B cell (primary cell): ENCODE results near the gene FBXO11. TPM values are rescaled to one million over a fixed set of nuclear protein-coding genes. Genes with fewer than 3 reads are reported as not detected.

Experiments
- ATAC-seq: fragments of 200-7000 bp; cut with Tn5 transposase; one replicate; pipeline ENCODE4 v1.10.0; 2021; ENCODE audit warnings: low read depth, mild to moderate bottlenecking, moderate number of reproducible peaks, moderate library complexity
- CTCF ChIA-PET: fragments of 350-600 bp; sonication (Branson Sonifier 250); formaldehyde crosslinking; loops from one replicate; lab custom pipeline; 2021; ENCODE audit warnings: antibody characterized with exemption, inconsistent platforms; lab: Charles Lee
- POLR2A ChIA-PET: fragments of 350-600 bp; sonication (Branson Sonifier 250); formaldehyde crosslinking; loops from one replicate; lab custom pipeline; 2021; ENCODE audit warnings: antibody characterized with exemption; lab: Charles Lee
- DNase-seq: peaks from one replicate; pipeline ENCODE4 v3.0.0; 2013
- H2AFZ ChIP-seq: 2 replicates; pipeline ENCODE4 v1.6.1; 2012; ENCODE audit warnings: mild to moderate bottlenecking, low read depth, low read length; ENCODE audit not compliant: insufficient read depth, poor library complexity, severe bottlenecking
- H3K27ac ChIP-seq, 2 donors: 1 replicate in 1 of 2; 2 replicates in 1 of 2; pipeline ENCODE4 v1.5.1; 2012 to 2013; ENCODE audit warnings: low read length in 2 of 2, mild to moderate bottlenecking in 2 of 2, moderate library complexity in 1 of 2
- H3K27me3 ChIP-seq, 4 experiments: fragments of 200-600 bp in 1 of 4; sonication (generic) in 1 of 4; replicated peaks in 1 of 4; 1 replicate in 2 of 4; 2 replicates in 2 of 4; pipeline versions ENCODE4 v1.6.1 to v1.7.0; 2013 to 2016; ENCODE audit warnings: low read length in 3 of 4, mild to moderate bottlenecking in 2 of 4, mixed read lengths in 1 of 4, moderate library complexity in 1 of 4; ENCODE audit not compliant: insufficient read depth in 4 of 4, control insufficient read depth in 3 of 4; ENCODE audit errors: control extremely low read depth in 1 of 4
- H3K36me3 ChIP-seq, 2 experiments: replicated peaks in 1 of 2; 1 replicate in 1 of 2; 2 replicates in 1 of 2; pipeline versions ENCODE4 v1.6.1 to v1.7.1; 2013; ENCODE audit warnings: low read length in 1 of 2; ENCODE audit not compliant: insufficient read depth in 2 of 2, control insufficient read depth in 1 of 2; ENCODE audit errors: control extremely low read depth in 1 of 2, extremely low read depth in 1 of 2
- H3K4me1 ChIP-seq, 2 donors: fragments of 200-600 bp in 1 of 2; sonication (generic) in 1 of 2; 1 replicate in 1 of 2; 2 replicates in 1 of 2; pipeline versions ENCODE4 v1.5.1 to v1.6.1; 2013 to 2017; ENCODE audit warnings: low read length in 2 of 2; ENCODE audit not compliant: control insufficient read depth in 2 of 2, insufficient read depth in 2 of 2
- H3K4me2 ChIP-seq: replicated peaks from 2 replicates; pipeline ENCODE3; 2012; ENCODE audit warnings: mild to moderate bottlenecking, low read depth, low read length; ENCODE audit not compliant: poor library complexity, severe bottlenecking
- H3K4me3 ChIP-seq, 5 experiments: fragments of 200-600 bp in 1 of 5; sonication (generic) in 1 of 5; 1 replicate in 3 of 5; 2 replicates in 2 of 5; pipeline versions ENCODE4 v1.5.1 to v1.7.0; 2011 to 2016; ENCODE audit warnings: low read length in 4 of 5, mild to moderate bottlenecking in 4 of 5, low read depth in 2 of 5, control low read depth in 1 of 5, moderate library complexity in 1 of 5; ENCODE audit not compliant: insufficient read depth in 1 of 5; ENCODE audit errors: control extremely low read depth in 1 of 5, extremely low read depth in 1 of 5
- H3K79me2 ChIP-seq: fragments of 200-600 bp; sonication (generic); one replicate; pipeline ENCODE4 v1.6.0; 2016; ENCODE audit warnings: low read length; ENCODE audit not compliant: control insufficient read depth, insufficient read depth
- H3K9ac ChIP-seq: fragments of 200-600 bp; sonication (generic); 2 replicates; pipeline ENCODE4 v1.6.1; 2017; ENCODE audit warnings: mild to moderate bottlenecking, low read length, moderate library complexity
- H3K9me3 ChIP-seq, 3 donors: one replicate each; pipeline versions ENCODE4 v1.6.1 to v1.7.1; 2013; ENCODE audit warnings: low read length in 2 of 3; ENCODE audit not compliant: control insufficient read depth in 2 of 3, insufficient read depth in 1 of 3; ENCODE audit errors: control extremely low read depth in 1 of 3
- H4K20me1 ChIP-seq: 2 replicates; pipeline ENCODE4 v1.6.0; 2012; ENCODE audit warnings: mild to moderate bottlenecking, low read length; ENCODE audit not compliant: insufficient read depth, control insufficient read depth, poor library complexity, severe bottlenecking
- H3K27ac Mint-ChIP-seq: one replicate; pipeline ENCODE4 v1.8.0; 2021; ENCODE audit warnings: mixed read lengths
- H3K27me3 Mint-ChIP-seq: one replicate; pipeline ENCODE4 v1.8.0; 2021; ENCODE audit warnings: mixed read lengths
- H3K4me1 Mint-ChIP-seq: one replicate; pipeline ENCODE4 v1.8.0; 2021; ENCODE audit warnings: mixed read lengths
- H3K4me3 Mint-ChIP-seq: one replicate; pipeline ENCODE4 v1.8.0; 2021; ENCODE audit warnings: mixed read lengths
- H3K9me3 Mint-ChIP-seq: one replicate; pipeline ENCODE4 v1.8.0; 2022; ENCODE audit warnings: mixed read lengths; ENCODE audit not compliant: insufficient read depth
- EZH2 ChIP-seq: IDR thresholded peaks from 2 replicates; pipeline ENCODE4 v1.6.1; 2012; ENCODE audit warnings: borderline replicate concordance, low read depth, mild to moderate bottlenecking, moderate library complexity, low read length; ENCODE audit not compliant: insufficient read depth, poor library complexity, severe bottlenecking
- WGBS: methylation state at CpG from one replicate; pipeline ENCODE4 v1.1.5; 2013; ENCODE audit warnings: missing lambda C conversion rate; ENCODE audit not compliant: insufficient coverage; 5-methylcytosine and 5-hydroxymethylcytosine counted together
- intact Hi-C: fragments of 100-400 bp; cut with micrococcal nuclease; formaldehyde crosslinking; loops from one replicate; pipeline ENCODE4 v1.10.0; 2022
- polyA plus RNA-seq: library from polyadenylated mRNA; depleted of rRNA; stranded (reverse); fragments of >200 nt; gene quantifications from 2 replicates; pipeline ENCODE4 v1.2.3, GENCODE V29; 2012
- total RNA-seq, 2 donors: library from RNA; stranded (reverse); fragments of 120-200 nt in 1 of 2; gene quantifications; 1 replicate in 1 of 2; 2 replicates in 1 of 2; pipeline versions ENCODE4 v1.2.3 to v1.2.4, GENCODE V29; 2013 to 2022
- TF ChIP-seq, protein P1 (sequence below): fragments of 200-600 bp; IDR thresholded peaks from one replicate; pipeline ENCODE4 v1.8.0; 2022; ENCODE audit warnings: antibody characterized with exemption, mild to moderate bottlenecking

The FBXO11 gene
- total and polyA plus RNA-seq, 2 donors (not counting 1 experiment from before 2014, with no cell fraction given), result 42.6 to 107 TPM

- peak overlapping the region; percentile 38 for H3K27ac Mint-ChIP-seq
- H3K9ac ChIP-seq, result no peak overlapping the region
- no peaks in the 10 kb centered on the region for H3K27me3 ChIP-seq
- H3K4me1 ChIP-seq, result peaks cover 44 to 46% of the 10 kb centered on the region in 2 donors
- H3K9me3 ChIP-seq, result no peaks in the 10 kb centered on the region
- H4K20me1 ChIP-seq, result peaks cover 50% of the 10 kb centered on the region
- no peak overlapping the region for H3K4me2 ChIP-seq
- peaks cover 98% of the 10 kb centered on the region for H3K79me2 ChIP-seq
- no peak for TF ChIP-seq EZH2
- TF ChIP-seq, protein P1, sequence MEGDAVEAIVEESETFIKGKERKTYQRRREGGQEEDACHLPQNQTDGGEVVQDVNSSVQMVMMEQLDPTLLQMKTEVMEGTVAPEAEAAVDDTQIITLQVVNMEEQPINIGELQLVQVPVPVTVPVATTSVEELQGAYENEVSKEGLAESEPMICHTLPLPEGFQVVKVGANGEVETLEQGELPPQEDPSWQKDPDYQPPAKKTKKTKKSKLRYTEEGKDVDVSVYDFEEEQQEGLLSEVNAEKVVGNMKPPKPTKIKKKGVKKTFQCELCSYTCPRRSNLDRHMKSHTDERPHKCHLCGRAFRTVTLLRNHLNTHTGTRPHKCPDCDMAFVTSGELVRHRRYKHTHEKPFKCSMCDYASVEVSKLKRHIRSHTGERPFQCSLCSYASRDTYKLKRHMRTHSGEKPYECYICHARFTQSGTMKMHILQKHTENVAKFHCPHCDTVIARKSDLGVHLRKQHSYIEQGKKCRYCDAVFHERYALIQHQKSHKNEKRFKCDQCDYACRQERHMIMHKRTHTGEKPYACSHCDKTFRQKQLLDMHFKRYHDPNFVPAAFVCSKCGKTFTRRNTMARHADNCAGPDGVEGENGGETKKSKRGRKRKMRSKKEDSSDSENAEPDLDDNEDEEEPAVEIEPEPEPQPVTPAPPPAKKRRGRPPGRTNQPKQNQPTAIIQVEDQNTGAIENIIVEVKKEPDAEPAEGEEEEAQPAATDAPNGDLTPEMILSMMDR, result no peak
- ChIA-PET CTCF (interaction anchor here (0.6 to 1.8 kb wide), 5 partner anchors 10 to 552 kb away, joined by 3 to 8 read pairs (median 4); no protein-coding TSS in a partner anchor), POLR2A (no interaction called here)
- no CpG with 5 or more reads among the region's 2 CpGs for WGBS
- peaks cover 0 to 29% of the 10 kb centered on the region in 2 experiments for H3K36me3 ChIP-seq
- no peaks in the 10 kb centered on the region for H3K27me3 Mint-ChIP-seq
- no peak overlapping the region for H2AFZ ChIP-seq
- no peak for ATAC-seq
- peak overlapping the region; percentile 13 for H3K4me3 Mint-ChIP-seq
- H3K4me1 Mint-ChIP-seq, result peaks cover 78% of the 10 kb centered on the region
- H3K4me3 ChIP-seq, result no peak overlapping the region
- intact Hi-C loops, result no loop called here
- DNase-seq, result no peak
- H3K27ac ChIP-seq, result peak overlapping the region in 1 of 2 donors; percentile 43
- H3K9me3 Mint-ChIP-seq, result no peaks in the 10 kb centered on the region
These were observed 36.3 kb downstream of the FBXO11 start for GRCh38 chr2:47869859-47870595.
